Pancreas (tissue), 10 donors: ENCODE data around the gene PSMD6. TPM values are rescaled to one million over a fixed set of nuclear protein-coding genes. Genes with fewer than 3 reads are reported as not detected.

Source experiments
- ATAC-seq, 4 donors: fragments of 200-7000 bp; cut with Tn5 transposase; one replicate each; pipeline versions ENCODE4 v1.8.0 to v1.9.1; 2020; ENCODE audit warnings: mild to moderate bottlenecking in 4 of 4, moderate library complexity in 4 of 4
- DNase-seq, 6 donors: peaks; one replicate each; pipeline ENCODE4 v3.0.0-alpha.2; 2020
- FAIRE-seq: peaks from 2 replicates; lab custom pipeline; 2012; peaks lifted over from hg19 to GRCh38; lab: Jason Lieb, UNC
- H3K27ac ChIP-seq, 4 donors: fragments of 200-600 bp; sonication (generic); 1 replicate in 3 of 4; 2 replicates in 1 of 4; pipeline versions ENCODE4 v1.5.0 to v1.8.0; 2020
- H3K27me3 ChIP-seq, 4 donors: fragments of 200-600 bp; one replicate each; pipeline ENCODE4 v1.8.0; 2021
- H3K36me3 ChIP-seq, 3 donors: fragments of 200-600 bp; sonication (generic) in 1 of 3; one replicate each; pipeline versions ENCODE4 v1.5.0 to v1.8.0; 2020 to 2021
- H3K4me1 ChIP-seq, 3 donors: fragments of 200-600 bp; one replicate each; pipeline ENCODE4 v1.8.0; 2021
- H3K4me3 ChIP-seq, 4 donors: fragments of 200-600 bp; sonication (generic) in 2 of 4; one replicate each; pipeline versions ENCODE4 v1.5.0 to v1.8.0; 2020 to 2021
- H3K9me3 ChIP-seq, 4 donors: fragments of 200-600 bp; one replicate each; pipeline ENCODE4 v1.8.0; 2021
- WGBS, 2 donors: extraction: QIAGEN DNeasy Blood & Tissue Kit; methylation state at CpG; one replicate each; pipeline ENCODE4 v1.1.7; 2013; 5-methylcytosine and 5-hydroxymethylcytosine counted together
- intact Hi-C, 3 donors: fragments of 100-400 bp; cut with DNase I; formaldehyde crosslinking; loops; one replicate each; pipeline versions ENCODE4 v1.11.1 to v1.14.2; 2022
- polyA plus RNA-seq, 2 donors: library from polyadenylated mRNA; stranded (reverse); fragments of 200-250 nt; gene quantifications; one replicate each; pipeline ENCODE4 v1.2.3, GENCODE V29; 2013
- total RNA-seq, 6 donors: library from RNA; stranded (reverse); fragmentation: NEBNext Ultra II Directional in 4 of 6; extraction: Animal tissue kit (Norgen Biotek cat#: 25700) in 4 of 6; gene quantifications; one replicate each; pipeline versions ENCODE4 v1.2.1 to v1.2.4, GENCODE V29; 2021 to 2023
- TF ChIP-seq, protein P1 (sequence below), 4 donors: fragments of 200-600 bp; sonication (generic) in 3 of 4; IDR thresholded peaks; one replicate each; pipeline versions ENCODE4 v1.5.0 to v1.8.0; 2021; ENCODE audit warnings: antibody characterized with exemption in 4 of 4
- donor health status: healthy with polysubstance abuse.
- donor health status: DM: no; HTN: no; CAD: no; lungs with moderate emphysema.
- donor health status: DM: no; HTN: no; CAD: no.
- donor health status: control.
- donor health status: control.
- donor health status: Bipolar disorder and iron deficiency.
- donor health status: DM: yes; HTN: yes; CAD: no.
- donor health status: DM: no; HTN: no; CAD: no.
- donor health status: DM: no; HTN: no; CAD: no.
- donor health status: DM: yes; HTN: yes; CAD: no.

PSMD6 gene
- total and polyA plus RNA-seq, 8 donors: 73.7 to 220 (median 114) TPM

- ATAC-seq (no peak), DNase-seq (no peak), FAIRE-seq (no peak)
- no peak overlapping the region for H3K4me3 ChIP-seq
- 82 to 87% methylated on average over 7 of the region's 7 CpGs for WGBS, 2 donors
- no peak overlapping the region for H3K27ac ChIP-seq
- TF ChIP-seq, protein P1, sequence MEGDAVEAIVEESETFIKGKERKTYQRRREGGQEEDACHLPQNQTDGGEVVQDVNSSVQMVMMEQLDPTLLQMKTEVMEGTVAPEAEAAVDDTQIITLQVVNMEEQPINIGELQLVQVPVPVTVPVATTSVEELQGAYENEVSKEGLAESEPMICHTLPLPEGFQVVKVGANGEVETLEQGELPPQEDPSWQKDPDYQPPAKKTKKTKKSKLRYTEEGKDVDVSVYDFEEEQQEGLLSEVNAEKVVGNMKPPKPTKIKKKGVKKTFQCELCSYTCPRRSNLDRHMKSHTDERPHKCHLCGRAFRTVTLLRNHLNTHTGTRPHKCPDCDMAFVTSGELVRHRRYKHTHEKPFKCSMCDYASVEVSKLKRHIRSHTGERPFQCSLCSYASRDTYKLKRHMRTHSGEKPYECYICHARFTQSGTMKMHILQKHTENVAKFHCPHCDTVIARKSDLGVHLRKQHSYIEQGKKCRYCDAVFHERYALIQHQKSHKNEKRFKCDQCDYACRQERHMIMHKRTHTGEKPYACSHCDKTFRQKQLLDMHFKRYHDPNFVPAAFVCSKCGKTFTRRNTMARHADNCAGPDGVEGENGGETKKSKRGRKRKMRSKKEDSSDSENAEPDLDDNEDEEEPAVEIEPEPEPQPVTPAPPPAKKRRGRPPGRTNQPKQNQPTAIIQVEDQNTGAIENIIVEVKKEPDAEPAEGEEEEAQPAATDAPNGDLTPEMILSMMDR (IDR thresholded peaks at IDR 0.05): no peak
- H3K9me3 ChIP-seq: no peaks in the 10 kb centered on the region
- H3K36me3 ChIP-seq: no peaks in the 10 kb centered on the region
- intact Hi-C loops: no loop called here
- H3K27me3 ChIP-seq: no peaks in the 10 kb centered on the region
- H3K4me1 ChIP-seq: no peaks in the 10 kb centered on the region
Observed at GRCh38 chr3:64047787-64048186, 24.5 kb upstream of the PSMD6 start.

DNA sequence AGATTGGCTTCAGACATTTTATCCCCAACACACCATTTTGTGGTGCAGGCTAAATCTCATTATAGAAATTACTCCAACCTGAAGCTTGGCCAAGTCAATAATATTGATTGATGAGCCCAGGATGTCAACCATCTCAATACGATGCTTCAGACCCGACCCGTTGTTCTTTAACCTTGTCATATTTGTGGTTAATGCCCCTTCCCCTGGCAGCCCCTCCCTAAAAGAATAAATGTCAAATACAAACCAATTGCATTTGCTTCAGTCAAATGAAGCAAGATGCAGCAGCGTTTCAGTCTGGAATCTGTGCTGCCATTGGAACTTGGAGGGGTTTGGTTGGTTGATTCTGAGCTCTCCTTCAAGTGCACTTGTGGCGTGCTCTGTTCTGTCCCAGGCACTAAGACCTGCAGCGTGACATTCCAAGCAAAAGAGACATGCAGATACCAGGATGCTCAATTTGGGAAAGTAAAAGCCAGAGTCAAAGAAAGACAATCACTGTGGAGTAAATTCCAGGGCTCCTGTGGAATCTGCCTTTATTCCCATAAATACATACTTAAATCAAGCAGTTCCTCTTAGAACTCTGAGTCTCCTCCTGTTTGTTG is 23.8 kb upstream of the PSMD6 start:
- Histone ChIP-seq H3K36me3 (no peaks in the 10 kb centered on the region), H3K4me3 (no peak overlapping the region), H3K4me1 (no peaks in the 10 kb centered on the region), H3K27ac (no peak overlapping the region), H3K9me3 (no peaks in the 10 kb centered on the region), H3K27me3 (no peaks in the 10 kb centered on the region)
- DNase-seq (no peak), ATAC-seq (no peak), FAIRE-seq (no peak)
- intact Hi-C loops: no loop called here
- TF ChIP-seq, protein P1 (IDR thresholded peaks at IDR 0.05): no peak
- WGBS, 2 donors: 30 to 32% methylated on average over 6 of the region's 6 CpGs

DNA sequence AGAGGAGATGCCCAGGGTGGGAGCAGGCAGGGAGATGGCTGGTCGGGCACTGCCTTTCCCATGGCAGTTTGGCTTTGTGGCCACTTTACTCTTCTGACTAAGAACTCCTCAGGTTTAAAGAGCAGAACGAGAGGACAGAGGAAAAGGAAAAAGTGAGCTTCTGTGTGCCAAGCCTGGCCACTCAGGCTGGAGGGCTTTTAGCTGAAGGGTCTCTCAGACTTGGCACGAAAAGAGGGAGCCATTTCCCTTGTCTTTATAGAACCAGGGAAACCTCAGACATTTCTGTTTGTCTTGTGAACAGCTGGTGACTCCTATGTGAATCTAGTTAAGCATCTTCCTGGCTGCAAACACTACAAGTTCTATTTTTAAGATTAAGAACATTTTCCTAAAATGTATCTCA is 23.3 kb upstream of the PSMD6 start:
- intact Hi-C loops: no loop called here
- no peak for FAIRE-seq
- H3K27me3 ChIP-seq: no peaks in the 10 kb centered on the region

GRCh38 chr3:64042952-64043351 is 19.7 kb upstream of the PSMD6 start:
- Histone ChIP-seq H3K4me3 (no peak overlapping the region), H3K4me1 (no peaks in the 10 kb centered on the region), H3K27ac (no peak overlapping the region), H3K27me3 (no peaks in the 10 kb centered on the region), H3K9me3 (no peaks in the 10 kb centered on the region), H3K36me3 (no peaks in the 10 kb centered on the region)
- DNase-seq: no peak
- intact Hi-C loops: no loop called here
- ATAC-seq: no peak
- TF ChIP-seq, protein P1 (IDR thresholded peaks at IDR 0.05): no peak
- 49 to 50% methylated on average over 1 of the region's 1 CpG for WGBS, 2 donors
- no peak for FAIRE-seq

More for the DNA sequence above, 23.3 kb upstream of the PSMD6 start:
- H3K36me3 ChIP-seq: no peaks in the 10 kb centered on the region
- H3K27ac ChIP-seq: no peak overlapping the region
- no peaks in the 10 kb centered on the region for H3K9me3 ChIP-seq
- H3K4me3 ChIP-seq: no peak overlapping the region
- DNase-seq (no peak), ATAC-seq (no peak)
- H3K4me1 ChIP-seq: no peaks in the 10 kb centered on the region
- 69 to 71% methylated on average over 3 of the region's 3 CpGs for WGBS, 2 donors
- TF ChIP-seq, protein P1 (IDR thresholded peaks at IDR 0.05): no peak

DNA sequence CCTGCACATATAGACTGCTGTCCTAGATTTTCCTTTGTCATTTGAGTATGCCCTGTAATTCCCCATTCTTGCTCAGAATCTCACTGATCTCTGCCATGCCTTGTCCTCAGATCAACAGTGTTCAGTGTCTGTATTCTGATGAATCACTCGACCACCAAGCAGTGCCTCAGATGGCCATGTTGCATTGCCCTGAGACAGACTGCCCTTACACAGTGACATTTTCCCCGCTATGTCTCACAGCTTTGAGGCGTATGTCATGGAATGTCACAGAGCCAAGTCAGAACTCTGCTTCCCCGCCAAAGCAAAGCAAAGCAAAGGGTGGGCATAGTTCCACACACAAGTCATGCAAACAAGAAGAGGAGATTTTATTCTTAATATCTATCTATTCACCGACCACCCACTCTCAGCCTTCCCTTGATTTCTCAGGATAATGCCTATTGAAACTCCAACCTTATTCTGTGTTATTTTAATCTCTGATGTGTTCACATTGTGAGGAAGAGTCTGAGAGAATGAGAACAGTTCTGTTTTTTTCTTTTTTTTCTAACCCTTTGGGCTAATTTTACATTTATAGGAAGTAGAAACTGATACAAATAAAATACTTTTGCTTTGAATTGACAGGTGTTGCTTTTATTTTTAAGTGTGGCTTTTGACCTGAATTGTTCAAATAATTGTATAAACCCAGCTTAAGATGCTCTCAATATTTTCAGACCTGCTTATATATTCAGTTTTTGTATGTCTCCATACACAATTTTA is 16.9 kb upstream of the PSMD6 start:
- no peaks in the 10 kb centered on the region for H3K9me3 ChIP-seq
- 61 to 71% methylated on average over 5 of the region's 5 CpGs for WGBS, 2 donors
- no peaks in the 10 kb centered on the region for H3K36me3 ChIP-seq
- no peak overlapping the region for H3K4me3 ChIP-seq
- intact Hi-C loops: no loop called here
- DNase-seq (no peak), FAIRE-seq (no peak), ATAC-seq (no peak)
- TF ChIP-seq, protein P1 (IDR thresholded peaks at IDR 0.05): no peak
- no peaks in the 10 kb centered on the region for H3K27me3 ChIP-seq
- H3K4me1 ChIP-seq: no peaks in the 10 kb centered on the region
- H3K27ac ChIP-seq: no peak overlapping the region
